Measurements from ENCODE around the gene MYRIP.

- no peak for TF ChIP-seq CTCF (IDR thresholded peaks at IDR 0.05)
- no peak for TF ChIP-seq POLR2A (IDR thresholded peaks at IDR 0.05)
Observed at GRCh38 chr3:40079847-40080240, 270.4 kb downstream of the MYRIP start.

Measured in uterus (tissue), 2 donors.